ENCODE measurements around the gene CIRBP. TPM values are rescaled to one million over a fixed set of nuclear protein-coding genes. Genes with fewer than 3 reads are reported as not detected.

CIRBP gene
- total and polyA plus RNA-seq, 2 of the 13 experiments (the other 11 are each of a cell fraction or from before 2014, with no cell fraction given), result 133 to 140 TPM

DNA sequence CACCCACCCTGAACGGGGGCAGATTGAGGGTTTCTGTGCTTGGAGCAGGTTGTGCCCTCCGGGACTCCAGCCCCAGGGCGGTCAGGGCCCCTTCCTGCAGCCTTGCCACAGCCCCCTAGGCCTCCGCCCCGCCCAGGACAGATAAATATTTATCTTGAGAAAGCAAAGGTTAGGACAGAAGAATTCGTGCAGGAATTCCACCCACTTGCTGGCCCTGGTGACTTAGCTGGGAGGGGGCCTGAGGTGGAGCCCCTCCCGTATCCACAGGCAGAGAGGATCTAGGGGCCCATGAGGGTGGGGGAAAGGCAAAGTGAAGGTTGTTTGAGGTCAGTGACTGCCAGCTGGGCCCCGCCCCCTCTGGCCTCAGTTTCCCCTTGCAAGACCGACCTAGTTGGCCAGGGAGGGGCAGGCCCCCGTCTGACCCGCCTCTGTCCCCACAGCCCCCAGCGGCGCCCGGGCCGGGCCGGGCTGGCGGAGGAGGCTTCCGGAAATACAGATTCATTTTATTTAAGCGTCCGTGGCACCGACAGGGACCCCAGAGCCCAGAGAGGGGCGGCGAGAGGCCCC, 15.5 kb upstream of the CIRBP start (continued):
- TF ChIP-seq, protein P1, sequence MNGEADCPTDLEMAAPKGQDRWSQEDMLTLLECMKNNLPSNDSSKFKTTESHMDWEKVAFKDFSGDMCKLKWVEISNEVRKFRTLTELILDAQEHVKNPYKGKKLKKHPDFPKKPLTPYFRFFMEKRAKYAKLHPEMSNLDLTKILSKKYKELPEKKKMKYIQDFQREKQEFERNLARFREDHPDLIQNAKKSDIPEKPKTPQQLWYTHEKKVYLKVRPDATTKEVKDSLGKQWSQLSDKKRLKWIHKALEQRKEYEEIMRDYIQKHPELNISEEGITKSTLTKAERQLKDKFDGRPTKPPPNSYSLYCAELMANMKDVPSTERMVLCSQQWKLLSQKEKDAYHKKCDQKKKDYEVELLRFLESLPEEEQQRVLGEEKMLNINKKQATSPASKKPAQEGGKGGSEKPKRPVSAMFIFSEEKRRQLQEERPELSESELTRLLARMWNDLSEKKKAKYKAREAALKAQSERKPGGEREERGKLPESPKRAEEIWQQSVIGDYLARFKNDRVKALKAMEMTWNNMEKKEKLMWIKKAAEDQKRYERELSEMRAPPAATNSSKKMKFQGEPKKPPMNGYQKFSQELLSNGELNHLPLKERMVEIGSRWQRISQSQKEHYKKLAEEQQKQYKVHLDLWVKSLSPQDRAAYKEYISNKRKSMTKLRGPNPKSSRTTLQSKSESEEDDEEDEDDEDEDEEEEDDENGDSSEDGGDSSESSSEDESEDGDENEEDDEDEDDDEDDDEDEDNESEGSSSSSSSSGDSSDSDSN (CRISPR knock-in tag; IDR thresholded peaks at IDR 0.05), result 0 out of 2 replicates have a peak, but pooled peaks have one; percentile 29
- TF ChIP-seq PHF20 (CRISPR knock-in tag; IDR thresholded peaks at IDR 0.05) (no peak), ZNF142 (CRISPR knock-in tag; IDR thresholded peaks at IDR 0.05) (no peak), RNF2 (conservative IDR thresholded peaks at IDR 0.05; ENCODE audit: low read depth) (no peak), REST (IDR thresholded peaks at IDR 0.05; ENCODE audit: borderline replicate concordance in 1 of 2, low read depth in 1 of 2, low read length in 2 of 2) (peak in 1 of 2 experiments; percentile 52; a peak in 1 of 4 replicates), ZNF720 (CRISPR knock-in tag; IDR thresholded peaks at IDR 0.05) (no peak)
- TF ChIP-seq, protein P2, sequence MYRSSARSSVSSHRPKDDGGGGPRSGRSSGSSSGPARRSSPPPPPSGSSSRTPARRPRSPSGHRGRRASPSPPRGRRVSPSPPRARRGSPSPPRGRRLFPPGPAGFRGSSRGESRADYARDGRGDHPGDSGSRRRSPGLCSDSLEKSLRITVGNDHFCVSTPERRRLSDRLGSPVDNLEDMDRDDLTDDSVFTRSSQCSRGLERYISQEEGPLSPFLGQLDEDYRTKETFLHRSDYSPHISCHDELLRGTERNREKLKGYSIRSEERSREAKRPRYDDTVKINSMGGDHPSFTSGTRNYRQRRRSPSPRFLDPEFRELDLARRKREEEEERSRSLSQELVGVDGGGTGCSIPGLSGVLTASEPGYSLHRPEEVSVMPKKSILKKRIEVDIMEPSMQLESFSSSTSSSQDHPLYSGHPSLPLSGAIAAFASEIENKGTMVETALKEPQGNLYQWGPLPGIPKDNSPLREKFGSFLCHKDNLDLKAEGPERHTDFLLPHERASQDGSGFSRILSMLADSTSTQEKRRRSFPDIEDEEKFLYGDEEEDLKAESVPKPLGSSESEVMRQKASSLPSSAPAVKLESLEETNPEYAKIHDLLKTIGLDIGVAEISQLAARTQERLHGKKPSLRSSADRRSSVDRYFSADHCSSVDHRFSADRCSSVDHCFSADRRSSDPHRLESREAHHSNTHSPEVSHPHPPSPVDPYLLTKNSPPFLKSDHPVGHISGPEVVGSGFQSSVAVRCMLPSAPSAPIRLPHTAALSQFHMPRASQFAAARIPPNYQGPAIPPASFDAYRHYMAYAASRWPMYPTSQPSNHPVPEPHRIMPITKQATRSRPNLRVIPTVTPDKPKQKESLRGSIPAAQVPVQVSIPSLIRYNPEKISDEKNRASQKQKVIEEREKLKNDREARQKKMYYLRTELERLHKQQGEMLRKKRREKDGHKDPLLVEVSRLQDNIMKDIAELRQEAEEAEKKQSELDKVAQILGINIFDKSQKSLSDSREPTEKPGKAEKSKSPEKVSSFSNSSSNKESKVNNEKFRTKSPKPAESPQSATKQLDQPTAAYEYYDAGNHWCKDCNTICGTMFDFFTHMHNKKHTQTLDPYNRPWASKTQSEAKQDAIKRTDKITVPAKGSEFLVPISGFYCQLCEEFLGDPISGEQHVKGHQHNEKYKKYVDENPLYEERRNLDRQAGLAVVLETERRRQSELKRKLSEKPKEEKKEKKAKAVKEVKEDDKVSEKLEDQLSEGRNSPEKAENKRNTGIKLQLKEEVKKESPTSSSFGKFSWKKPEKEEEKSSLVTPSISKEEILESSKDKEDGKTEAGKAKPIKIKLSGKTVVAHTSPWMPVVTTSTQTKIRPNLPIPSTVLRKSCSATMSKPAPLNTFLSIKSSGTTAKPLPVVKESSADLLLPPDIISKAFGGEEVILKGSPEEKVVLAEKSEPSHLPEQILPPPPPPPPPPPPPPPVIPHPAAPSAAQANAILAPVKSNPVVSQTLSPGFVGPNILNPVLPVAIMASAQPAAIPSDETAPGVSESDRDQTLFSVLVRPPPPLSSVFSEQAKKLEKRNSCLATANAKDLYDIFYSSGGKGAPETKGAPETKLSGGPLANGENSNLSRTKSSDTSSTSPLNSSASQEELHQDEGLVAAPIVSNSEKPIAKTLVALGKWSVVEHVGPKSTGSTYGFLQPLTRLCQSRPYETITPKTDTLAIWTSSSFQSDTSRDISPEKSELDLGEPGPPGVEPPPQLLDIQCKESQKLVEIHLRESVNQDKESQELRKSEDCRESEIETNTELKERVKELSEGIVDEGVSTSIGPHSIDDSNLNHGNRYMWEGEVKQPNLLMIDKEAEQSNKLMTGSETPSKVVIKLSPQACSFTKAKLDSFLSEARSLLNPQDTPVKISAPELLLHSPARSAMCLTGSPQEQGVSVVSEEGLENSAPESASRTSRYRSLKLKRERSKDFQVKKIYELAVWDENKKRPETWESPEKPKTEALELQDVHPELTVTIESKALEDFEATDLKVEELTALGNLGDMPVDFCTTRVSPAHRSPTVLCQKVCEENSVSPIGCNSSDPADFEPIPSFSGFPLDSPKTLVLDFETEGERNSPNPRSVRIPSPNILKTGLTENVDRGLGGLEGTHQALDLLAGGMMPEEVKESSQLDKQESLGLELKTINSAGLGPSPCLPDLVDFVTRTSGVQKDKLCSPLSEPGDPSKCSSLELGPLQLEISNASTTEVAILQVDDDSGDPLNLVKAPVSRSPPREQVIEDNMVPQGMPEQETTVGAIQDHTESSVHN (CRISPR knock-in tag; IDR thresholded peaks at IDR 0.05), result no peak

All from HepG2 (cell line).